Measurements from ENCODE around the gene LBH.
A peak's percentile ranks its signal among the peaks of the same experiment; 100 is the strongest.

The LBH gene

DNA sequence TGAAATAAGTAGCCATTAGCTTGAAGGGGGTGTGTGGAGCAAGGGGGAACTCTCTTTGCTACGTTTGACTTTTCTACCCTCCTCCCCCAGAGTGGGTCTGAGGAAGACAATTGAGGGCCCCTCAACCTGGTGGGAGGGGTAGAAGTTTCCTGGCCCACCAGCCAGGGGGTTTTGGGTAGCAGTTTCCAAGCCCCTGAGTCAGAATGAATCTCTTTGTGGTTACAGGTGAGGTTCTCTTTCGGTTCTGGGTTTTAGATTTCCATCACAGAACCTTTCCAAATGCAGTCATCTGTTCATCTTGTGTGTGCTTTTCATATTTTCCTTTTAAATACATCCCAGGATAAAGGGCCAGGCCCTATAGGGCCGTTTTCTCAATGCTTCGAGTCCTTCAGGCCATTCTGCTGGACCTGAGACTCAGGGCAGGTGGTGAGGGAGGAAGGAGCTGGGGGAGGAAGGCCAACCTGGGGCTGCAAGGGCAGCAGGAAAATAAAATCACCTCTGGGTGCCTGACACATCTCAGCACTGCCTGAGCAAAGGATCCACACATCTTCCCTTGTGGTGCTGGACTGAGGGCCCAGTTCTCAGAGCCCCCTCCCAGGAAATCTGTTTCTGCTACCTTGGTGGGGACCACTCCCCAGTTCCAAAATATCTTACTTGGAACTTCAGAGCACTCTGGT lies 4.7 kb downstream of the LBH start:
- DNase-seq: no peak

DNA sequence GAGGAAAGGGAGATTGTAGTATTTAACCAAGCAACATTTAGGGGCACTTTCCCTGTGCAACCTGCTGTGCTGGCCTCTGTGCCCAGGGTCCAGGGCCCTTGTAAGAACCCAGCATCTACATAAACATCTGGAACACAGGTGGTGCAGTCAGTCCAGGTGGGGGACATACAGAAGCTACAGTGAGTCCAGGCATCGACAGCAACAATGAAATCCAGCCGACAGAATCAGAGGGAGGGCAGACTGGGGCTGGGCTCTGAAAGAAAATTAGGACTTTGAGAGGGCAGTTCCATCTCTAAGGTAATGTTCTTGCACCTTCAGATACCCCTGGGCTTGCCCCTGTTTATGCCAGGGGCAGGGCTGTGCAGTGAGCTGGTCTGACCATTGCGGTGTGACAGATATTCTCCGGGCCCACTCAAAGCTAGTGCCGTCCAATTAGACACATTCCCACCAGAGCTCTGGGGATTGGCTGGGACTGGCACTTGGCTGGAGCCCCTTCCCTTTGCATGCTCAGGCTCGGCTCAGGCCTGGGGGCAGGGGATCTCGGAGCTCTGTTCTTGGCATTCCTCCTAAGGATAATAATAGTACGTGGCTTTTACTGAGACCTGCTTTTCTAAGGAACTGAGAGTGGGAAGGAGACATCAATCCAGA lies 5.4 kb downstream of the LBH start:
- no peak for DNase-seq

DNA sequence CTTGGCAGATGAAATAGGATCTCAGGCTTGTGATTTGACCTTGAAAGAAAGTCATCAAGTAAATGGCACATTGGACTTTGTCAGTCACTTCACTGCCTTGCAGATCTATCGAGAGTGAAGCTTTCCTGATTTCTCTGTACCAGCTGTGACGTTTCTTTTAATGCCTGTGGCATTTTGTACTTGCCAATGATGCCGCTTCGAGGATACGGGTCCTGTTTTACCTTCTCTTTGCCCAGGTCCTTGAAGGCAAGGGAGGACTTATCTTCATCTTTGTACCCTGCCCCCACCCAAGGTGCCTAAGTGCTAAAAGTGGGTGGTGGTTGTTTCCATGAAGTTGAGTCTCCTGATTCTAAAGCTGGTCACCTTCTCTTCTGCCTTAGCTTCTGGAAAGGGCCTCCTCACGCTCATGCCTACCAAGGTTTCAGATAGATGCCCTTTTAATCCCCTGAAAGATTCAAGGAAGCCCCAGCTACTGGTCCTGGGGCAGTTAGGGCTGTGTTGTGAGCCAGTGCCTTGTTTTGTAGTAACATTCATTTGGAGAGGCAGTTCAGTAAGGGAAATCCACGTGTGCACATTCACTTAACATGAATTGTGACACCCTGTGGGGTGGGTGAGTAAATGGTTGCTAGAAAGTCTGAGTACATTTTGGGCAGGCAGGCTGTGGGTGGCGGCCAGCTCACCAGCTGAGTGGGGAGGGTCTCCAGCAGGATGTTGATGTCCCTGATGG lies 6.1 kb downstream of the LBH start:
- no peak for DNase-seq

DNA sequence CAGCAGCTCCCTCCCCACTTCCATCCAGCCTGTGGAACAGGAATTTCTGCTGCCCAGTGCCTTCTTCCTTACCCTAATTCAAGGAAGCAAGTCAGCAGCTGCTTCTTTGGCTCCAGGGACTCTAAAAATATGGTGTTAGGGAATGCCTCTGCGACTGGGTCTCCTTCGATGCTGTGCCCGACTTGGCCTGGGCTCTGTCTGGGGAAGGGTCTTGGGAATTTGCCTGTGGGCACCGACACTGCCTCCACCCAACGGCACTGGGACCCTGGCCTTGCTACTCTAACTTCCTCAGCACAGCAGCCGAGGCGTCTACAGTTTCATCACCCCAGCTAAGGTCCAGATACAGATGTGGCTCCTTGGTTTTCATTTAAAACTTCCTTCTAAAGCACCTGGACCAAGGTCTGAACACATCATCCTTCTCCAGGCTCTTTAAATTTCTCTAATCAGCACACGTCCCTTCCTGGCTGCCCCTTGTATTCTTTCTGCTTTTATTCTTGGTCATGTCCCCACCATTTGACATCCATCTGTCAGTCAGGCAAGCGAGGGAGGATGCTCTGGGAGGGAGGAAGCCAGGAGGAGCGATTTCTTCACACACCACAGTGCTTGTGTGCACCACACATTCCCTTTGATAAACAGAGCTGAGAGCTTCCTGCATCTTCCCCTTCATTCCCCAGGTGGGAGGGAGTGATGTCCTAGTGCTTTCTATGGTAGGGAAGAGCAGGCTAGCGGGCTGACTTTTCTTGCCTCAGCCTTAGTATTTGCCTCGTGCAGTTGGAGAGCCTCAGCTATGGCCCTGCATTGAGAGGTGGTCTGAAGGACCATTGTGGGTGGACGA lies 6.8 kb downstream of the LBH start:
- peak; percentile 44 for DNase-seq

DNA sequence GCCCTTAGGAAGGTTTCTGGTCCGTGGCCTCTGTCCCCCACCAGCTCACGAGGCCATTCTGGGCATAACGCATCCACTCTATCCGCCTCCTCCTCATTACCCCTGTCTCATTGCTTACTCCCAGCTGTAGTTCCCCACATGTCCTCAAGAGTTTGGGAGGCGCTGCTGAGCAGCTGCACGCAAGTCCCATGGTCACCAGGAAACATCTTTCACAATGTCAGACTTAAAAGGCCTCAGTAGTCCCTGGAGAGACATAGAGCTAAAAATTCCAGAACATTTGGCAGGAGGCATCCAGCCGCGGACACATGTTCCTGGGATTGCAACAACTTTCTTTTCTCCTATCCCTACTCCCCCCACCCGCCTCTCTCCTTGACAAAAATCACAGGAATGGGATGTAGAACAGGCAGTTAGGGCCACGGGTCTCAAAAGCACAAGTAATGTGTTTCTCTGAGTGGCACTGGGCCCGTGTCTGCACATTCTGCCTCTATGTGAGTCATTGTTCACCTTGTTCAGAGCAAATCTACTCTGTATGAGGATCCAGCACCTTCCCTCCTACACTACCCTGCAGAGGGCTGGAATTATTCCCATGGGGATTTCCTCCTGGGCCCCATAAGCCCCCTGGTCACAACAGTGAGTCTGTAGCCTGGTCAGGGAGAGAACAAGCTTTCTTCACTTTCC lies 8.1 kb downstream of the LBH start:
- peak; percentile 93 for DNase-seq

DNA sequence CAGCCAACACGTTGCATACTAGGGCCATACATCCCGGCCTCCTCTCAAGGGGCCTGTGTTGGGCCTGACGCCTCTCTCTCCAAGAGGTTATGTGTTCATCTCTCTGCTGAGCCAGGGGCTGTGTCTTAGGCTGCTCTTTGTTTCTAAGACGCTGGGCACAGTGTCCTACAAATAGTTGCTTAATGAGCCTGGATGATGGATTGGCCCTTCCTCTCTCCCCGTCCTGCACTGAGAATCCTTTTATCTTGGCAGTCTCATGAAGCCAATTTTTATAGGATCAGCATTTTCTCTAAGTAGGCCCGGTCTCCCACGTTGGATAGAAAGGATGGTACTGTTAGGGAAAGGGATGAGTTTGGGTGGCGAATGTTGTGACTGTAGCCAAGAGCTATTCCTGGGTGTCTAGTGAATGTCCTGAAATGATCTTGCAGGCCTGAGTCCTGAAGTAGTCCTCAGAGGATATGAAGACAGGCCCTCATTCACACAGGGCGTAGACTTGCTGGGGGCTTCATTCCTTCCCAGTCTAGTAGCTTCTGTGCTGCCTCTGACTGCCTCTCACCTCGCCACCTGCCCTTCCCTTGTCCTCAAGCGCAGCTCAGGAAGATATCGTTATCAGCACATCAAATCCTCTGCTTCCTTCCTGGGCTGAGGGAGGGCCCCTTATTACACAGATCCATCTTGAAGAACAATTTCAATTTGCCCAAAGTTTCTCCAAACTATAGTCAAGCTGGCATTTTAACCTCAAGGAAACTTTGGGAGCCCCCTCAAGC lies 8.8 kb downstream of the LBH start:
- peak; percentile 30 for DNase-seq

DNA sequence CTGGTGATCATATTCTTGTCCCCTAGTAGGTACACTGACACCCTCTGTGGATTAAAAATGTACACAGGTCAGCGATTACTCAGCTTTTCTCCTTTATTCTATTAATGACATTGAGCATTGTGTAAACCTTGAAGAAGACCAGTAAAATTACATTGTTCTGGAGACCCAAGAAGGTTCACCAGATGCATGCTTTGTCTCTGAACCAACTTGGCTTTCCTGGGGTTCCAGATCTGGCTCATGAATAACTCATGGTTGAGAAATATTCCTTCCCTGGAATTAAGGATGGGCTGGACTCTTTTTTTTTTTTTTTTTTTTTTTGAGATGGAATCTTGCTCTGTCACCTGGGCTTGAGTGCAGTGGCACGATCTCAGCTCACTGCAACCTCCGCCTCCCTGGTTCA lies 11.9 kb downstream of the LBH start:
- no peak for DNase-seq

DNA sequence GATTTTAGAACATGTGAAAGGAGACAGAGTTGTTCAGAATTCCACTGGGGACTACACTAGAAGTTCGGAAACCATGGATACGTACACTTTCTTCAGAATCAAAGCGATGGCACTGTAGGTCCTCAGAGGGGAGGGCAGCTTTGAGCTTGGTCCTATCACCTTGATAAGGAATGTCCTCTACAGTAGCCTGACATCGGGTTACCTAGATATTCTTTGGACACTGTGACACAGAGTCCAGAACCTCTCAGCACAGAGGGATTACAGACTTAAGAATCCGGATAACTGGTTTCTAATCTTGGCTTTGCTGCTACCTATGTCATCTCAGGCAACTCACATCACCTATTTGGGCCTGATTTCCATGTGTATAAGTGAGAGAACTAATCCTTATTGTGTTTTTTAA lies 14.0 kb downstream of the LBH start:
- DNase-seq: no peak

DNA sequence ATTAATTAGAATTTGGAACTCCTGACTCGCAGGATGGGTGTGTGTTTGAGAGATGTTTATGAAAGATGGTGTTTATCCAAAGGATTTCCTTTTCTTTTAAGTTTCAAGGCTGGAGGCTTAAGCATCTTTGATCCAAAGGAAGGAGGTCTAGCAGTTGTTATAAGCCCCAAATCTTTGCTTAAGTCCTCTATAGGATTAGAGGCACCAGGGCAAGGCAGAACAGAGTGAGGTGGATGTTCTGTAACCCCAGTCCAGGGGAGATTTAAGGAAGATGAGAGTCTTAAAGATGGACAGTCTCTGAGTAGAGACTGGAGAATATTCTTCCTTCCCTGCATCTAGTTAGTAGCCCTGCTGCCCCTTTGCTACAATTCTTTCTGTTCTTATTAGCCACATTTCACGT lies 17.5 kb downstream of the LBH start:
- DNase-seq: no peak

DNA sequence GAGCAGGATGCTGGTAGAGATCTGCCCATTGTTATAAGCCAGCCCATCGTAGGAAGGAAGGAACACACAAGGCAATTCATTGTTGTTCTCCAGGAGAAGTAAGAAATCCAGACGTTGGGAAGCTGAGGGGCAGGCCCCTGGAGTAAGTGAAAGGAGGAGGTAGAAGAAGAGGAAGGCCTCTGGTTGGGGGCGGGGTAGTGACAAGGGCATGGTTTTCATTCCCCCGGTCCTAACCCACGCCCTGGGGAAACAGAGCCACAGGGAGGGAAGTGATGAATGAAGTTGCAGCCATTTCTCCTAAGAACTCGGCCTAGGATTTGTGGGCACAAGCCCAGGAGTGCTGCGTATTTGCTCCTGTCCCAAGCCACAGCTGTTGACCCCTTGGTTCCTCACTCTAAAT lies 18.0 kb downstream of the LBH start:
- DNase-seq: no peak

DNA sequence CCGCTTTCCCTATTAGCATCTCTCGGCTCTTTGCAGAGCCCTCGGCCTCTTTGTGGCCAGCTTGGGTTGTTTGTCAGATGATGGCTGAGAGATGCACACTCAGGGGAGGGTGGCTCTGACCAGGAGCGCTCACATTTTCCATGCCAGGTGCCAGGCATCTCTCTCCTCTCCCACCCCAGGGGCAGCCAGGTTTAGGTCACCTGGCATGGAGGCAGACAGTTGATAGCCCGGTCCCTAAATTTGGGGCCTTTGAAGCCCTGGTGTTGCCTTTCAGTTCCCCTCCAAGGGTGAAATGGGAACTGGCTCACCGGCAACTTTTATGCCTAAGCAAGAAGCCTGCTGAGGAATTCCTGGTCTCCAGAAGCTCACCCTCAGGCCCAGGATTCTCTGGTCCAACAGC lies 19.1 kb downstream of the LBH start:
- DNase-seq: no peak

DNA sequence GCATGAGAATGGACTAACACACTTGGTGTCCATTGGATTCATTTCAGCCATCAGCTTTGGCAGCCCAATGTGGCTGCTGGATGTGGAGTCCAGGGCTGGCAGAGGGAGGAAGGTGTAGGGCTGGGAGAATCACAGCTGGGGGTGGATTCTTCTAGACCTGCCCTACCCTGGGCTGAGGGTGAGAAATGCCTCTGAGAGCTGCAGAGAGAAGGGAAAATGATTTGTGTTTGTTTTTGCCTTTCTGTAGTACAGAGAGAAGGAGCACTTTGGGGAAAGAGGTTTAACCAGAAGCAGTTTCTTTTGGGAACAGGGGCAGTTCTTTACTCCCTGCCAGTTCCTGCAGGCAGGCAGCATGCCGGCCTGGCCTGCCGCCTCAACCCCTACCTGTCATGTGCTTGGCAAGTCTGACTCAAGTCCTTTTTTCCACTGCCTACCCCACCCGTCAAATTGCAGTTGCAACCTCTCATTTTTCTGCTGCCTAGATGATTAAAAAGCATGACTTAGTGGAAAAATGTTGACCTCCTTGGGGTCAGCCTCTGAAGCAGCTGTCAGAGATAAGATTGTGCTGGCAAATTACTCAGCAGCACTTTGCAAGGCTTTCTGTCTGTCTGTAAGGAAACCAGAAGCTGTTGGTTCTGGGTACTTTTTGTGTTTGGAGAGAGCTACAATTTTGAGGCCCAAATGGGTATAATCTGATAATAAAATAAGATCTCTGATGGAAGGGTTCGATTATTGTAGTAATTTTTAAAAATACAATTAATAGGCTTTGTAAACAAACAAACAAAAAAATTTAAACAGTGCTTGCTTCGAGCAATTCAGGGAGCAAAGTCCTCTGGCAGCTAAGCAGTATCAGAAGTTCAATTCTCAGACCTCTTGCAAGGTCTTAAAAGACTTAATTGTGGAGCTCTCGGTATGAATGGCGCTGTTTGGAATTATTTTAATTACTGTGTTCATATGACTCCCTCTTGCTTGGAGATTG lies 21.7 kb downstream of the LBH start:
- peak; percentile 61 for DNase-seq

DNA sequence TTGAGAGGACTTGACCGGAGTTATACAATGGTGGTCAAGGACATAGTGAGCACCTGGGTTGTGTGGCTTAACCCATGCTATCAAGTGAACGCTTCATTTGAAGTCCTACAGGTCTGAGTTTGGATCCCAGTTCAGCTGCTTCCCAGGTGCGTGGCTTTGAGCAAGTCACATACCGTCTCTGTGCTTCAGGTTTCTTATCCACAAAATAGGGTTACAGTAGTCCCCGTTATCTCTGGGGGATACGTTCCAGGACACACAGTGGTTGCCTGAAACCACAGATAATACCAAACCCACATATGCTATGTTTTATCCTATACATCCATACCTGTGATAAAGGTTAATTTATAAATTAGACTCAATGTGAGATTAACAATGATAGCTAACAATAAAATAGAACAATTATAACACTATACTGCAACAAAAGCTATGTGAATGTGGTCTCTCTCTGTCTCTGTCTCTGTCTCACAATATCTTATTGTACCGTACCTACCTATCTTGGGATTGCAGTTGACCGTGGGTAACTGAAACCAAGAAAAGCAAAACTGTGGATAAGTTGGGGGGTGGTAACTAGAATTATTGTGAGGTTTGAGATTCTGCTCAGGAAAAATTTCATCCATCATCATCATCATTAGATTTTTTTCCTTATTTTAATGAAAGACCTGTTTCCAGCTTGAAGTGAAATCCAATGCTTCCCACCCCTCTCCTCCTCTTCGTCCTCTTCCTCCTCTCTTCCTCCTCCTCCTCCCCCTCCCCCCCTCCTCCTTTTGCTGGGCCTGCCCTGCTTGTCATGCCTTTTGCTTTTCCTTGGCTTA lies 22.7 kb downstream of the LBH start:
- DNase-seq: no peak

DNA sequence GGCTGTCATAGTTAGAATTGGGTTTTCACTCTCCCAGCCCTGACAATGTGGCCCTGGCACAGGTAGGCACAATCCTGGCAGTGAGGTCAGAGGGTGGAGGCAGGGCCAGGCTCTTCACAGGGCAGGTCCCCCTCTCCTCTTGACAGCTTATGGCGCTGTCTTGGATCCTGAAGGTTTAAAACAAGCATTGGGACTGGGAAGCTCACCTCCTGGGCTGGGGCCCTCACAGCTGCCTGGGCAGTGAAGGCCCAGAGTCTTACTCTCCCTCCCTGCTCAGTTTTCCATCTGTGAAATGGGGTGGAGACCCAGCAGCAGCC lies 23.3 kb downstream of the LBH start:
- DNase-seq: no peak

DNA sequence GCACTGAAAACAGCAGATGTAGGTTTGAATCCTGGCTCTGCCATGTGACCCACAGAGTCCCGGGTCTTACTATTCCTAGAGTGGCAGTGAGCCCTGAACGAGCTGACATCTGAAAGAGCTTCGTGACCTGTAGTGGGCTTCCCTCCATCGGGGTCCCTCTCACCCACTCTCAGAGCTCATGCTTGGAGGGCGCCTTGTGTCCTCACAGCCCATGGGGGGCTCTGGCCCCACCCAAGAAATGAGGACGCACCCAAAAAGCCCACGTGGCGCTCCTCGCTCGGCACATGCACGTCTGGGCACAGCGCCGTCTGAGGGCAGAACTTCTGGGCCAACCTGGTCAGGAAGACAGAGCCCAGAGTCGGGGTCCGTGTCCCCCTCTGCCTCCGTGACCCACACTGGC lies 23.7 kb downstream of the LBH start:
- DNase-seq: no peak

DNA sequence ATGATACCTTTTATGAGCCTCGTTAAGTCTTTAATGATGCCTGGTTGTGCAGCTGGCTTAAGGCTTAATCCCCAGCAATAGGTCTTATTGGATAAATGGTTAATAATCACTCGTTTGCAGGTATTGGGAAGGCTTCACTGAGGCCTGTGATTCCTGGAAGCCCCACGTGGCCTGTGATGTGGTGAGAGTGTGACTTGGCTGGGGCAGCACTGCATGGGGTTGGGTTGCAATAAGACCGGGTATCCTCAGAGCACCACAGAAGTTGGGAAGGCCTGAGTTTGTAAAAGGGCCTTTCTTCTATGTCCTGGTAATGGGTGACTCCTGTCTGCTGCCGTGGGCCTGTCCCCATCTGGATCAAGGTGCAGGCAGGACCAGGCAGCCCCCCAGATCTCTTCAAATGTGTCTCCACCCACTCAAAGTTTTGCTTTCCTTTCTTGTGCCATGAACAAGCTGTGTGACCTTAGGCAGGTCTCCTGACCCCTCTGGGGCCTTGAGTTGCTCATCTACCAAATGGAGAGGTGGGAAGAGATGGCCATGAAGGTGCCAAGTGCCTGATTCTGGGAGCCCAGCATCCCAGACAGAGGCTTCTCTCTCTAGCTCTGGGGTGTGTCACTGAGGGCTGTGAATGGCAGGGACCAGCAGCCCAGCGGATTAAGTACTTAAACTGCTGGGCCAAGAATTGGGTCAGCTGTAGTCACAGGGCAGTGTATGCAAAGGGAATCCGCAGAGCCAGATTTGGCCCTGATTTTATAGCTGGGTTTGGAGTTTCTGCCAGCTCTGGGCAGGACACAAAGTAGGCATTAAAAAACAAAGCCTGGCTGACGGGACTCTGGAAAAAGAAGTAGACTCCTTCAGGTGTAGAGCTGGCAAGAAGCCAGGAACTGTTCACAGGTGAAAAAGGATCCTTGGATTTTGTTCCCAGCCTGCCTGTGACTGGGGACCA lies 24.4 kb downstream of the LBH start:
- DNase-seq: no peak

DNA sequence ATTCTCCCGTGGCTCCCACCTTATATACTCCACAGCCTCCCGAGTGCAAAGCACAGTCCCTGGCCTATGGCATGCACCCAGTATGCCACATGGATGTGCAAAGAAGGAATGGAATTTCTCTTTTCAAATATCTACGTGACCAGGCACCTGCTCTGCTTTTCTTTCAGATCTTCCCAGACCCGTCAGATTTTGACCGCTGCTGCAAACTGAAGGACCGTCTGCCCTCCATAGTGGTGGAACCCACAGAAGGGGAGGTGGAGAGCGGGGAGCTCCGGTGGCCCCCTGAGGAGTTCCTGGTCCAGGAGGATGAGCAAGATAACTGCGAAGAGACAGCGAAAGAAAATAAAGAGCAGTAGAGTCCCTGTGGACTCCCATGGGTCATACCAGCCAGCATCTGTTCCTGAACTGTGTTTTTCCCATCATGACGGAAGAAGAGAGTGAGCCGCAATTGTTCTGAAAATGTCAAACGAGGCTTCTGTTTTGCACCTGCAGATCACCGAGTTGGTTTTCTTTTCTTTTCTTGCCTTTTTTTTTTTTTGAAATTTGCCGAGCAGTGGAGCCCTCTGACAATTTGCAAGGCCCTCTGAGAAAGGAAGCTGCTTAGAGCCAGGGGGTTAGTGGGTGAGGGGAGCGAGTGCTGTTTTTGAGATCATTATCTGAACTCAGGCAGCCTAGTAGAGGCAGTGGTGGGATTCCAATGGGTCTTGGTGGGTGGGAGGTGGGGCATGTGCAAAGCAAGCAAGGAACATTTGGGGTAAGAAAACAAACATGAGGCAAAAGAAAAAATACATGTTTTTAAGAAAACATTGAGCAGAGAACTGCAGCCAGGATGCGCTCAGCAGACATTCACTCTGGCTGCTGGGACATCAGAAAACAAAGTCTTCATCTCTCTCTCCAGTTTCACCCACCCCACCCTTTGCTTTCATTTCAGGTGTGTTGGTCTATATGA lies 26.2 kb downstream of the LBH start:
- no peak for DNase-seq

Measured in fibroblast of skin of abdomen (primary cell).